HG03457 (cell line): Measurements from ENCODE around the gene RHOA.

Source experiments
- ATAC-seq: cut with Tn5 transposase; IDR thresholded peaks from one replicate; pipeline ENCODE4 v1.9.1; 2021; ENCODE audit warnings: moderate number of reproducible peaks; ENCODE audit not compliant: unreplicated experiment

The RHOA gene

DNA sequence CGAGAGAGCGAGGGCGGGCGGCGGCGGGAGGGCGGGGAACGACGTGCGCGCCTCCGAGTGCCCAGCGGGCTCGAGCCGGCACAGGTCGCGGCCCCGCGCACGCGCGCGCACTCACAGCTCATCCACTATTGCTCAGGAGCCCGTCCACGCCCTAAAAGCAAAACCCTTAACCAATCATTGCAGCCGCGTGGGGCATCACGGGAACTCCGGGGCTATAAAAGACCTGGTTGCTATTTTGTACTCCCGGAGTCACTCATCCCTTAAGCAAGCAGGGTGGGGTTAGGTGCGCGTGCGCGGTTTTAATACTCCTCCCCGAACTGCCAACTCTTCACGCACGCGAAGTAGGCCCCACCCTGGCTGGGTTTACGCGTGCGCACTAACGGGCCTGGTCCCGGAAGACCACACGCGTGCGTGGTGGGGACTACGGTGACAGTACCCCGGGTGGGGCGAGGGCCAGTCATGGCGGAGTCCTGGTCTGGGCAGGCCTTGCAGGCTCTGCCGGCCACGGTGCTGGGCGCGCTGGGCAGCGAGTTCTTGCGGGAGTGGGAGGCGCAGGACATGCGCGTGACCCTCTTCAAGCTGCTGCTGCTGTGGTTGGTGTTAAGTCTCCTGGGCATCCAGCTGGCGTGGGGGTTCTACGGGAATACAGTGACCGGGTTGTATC is at the start of gene RHOA, which contains the start of gene TCTA:
RHOA (minus strand) TSS at position 9 of the 664 bp plus-strand sequence. CDS start 36,387 bp downstream, outside the sequence.
TCTA (plus strand) TSS at position 456 of the 664 bp plus-strand sequence; CDS start at position 460, 4 bp downstream.
- ATAC-seq: peak; percentile 60

GRCh38 chr3:49460956-49461355 is 49.2 kb upstream of the RHOA start:
- no peak for ATAC-seq

- ATAC-seq: no peak
These were observed 48.6 kb upstream of the RHOA start for GRCh38 chr3:49460188-49460890.

- no peak for ATAC-seq
These were observed 44.7 kb upstream of the RHOA start for GRCh38 chr3:49456466-49456865.

GRCh38 chr3:49454898-49455681 is 43.3 kb upstream of the RHOA start:
- ATAC-seq: no peak

GRCh38 chr3:49454458-49454857 is 42.7 kb upstream of the RHOA start:
- ATAC-seq: no peak

DNA sequence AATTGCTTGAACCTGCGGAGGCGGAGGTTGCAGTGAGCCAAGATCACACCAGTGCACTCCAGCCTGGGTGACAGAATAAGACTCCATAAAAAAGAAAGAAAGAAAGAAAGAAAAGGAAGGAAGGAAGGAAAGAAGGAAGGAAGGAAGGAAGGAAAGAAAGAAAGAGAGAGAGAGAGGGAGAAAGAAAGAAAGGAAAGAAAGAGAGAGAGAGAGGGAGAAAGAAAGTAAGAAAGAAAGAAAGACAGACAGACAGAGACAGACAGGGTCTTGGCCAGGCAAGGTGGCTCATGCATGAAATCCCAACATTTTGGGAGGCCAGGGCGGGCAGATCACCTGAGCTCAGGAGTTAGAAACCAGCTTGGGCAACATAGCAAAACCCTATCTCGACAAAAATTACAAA is 41.8 kb upstream of the RHOA start:
- no peak for ATAC-seq

GRCh38 chr3:49445391-49445790 is 33.6 kb upstream of the RHOA start:
- ATAC-seq: no peak

DNA sequence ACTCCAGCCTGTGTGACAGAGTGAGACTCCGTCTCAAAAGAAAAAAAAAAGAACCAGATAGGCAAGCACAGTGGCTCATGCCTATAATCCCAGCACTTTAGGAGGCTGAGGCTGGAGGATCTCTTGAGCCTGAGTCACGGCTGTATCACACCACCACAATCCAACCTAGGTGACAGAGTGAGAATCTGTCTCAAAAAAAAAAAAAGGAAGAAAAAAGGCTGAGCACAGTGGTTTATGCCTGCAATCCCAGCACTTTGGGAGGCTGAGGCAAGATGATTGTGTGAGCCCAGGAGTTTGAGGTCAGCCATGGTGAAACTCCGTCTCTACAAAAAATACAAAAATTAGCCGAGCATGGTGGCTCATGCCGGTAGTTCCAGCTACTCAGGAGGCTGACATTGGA is 23.0 kb upstream of the RHOA start:
- no peak for ATAC-seq

DNA sequence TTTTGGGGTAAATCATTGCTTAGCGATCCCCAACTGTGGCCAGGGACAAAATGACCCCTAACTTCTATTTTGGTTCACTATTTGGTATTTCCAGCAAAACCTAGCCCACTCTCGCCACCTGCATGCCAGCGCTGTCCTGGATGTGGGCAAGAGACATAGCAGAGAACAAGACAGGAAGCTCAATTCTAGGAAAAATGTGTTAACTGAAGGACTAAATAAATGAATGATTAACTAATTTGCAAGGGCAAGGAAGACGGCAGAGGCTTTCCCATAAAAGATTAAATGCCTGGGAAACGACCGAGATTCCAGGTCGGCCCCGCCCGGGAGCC is 16.9 kb upstream of the RHOA start:
- ATAC-seq: no peak

GRCh38 chr3:49427586-49427985 is 15.8 kb upstream of the RHOA start:
- ATAC-seq: no peak

GRCh38 chr3:49424816-49425215 is 13.0 kb upstream of the RHOA start:
- no peak for ATAC-seq

DNA sequence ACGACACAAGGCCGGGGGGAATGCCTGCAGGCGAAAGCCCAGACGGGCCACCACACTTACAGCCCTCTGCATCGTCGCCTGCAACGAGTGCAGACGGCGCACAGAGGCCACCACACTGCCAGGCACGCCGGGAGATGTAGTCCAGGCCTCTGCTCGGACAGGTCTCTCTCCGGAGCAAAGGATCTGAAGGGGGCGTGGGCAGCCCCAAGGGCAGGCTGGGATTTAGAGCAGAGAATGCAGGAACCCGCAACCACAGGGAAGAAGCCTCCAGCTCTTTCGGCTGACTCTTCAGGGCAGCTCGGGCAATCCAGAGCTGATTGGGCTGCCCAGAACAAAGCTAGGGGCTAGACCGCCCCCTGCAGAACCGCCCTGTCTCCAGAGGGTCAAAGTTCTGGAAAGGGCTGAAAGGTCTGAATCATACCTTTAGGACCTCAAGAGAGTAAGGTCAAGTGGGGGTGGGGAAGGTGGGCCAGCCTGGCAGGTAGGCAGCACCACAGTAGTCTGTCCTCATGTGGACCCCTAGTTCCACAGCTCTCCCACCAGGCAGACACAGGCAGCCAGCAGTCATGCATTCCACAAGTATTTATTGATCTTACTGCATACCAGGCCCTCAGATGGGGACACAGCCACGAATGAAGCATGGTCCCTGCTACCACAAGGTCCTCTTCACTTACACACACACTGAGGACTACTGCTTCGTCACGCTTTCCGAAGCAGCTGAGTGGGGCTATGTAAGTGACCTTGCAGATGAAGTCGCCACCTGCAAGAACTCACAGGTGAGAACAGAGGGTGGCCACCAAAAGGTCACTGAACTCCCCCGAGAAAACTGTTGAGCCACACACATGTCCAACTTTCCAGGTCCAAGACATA is 10.8 kb upstream of the RHOA start, which contains the start of gene AMT:
AMT (minus strand) TSS at position 95 of the 870 bp plus-strand sequence; CDS start at position 72, 23 bp downstream.
- no peak for ATAC-seq

DNA sequence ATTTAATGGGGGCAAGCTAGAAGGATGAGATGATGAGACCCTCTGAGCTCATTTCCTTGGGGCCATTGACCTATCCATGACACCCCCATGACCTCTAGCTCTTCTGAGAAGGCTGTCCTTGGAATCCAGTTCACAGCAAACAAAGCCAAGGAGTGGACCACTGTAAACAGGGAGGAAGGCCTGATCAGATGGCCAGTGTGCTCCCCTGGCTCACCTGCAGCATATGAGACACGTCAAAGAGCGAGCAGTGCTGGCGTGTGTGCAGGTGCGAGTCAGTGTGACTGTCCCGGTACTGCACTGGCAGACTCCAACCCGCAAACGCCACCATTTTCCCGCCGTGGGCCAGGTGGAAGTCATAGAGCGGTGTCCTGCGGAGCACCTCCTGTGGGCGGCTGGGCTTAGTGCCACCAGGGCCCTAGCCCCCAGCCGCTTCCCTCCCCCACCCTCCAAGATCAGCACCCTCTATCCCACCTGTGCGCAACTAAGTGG is 10.2 kb upstream of the RHOA start:
- ATAC-seq: no peak

- ATAC-seq: no peak
These were observed 5.8 kb upstream of the RHOA start for GRCh38 chr3:49417516-49418120.

DNA sequence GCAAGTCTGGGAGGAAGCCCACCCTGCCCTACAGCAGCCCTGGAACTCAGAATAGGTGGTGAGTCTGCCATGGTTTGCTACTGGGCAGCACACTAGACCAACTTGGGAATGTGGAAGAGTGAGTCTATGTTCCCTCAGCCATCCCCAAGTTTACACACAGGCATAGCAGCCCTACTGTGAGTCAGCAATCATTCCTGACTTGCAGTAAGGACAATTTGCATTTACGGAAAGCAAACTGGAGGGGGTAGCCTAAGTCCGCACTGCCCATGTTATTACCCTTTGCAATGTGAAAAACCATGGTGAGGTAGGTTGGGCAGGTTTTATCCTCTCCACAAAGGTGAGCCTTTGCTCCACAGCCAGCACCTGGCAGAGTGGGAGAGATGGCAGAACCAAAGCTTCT is 5.1 kb upstream of the RHOA start:
- ATAC-seq: no peak

DNA sequence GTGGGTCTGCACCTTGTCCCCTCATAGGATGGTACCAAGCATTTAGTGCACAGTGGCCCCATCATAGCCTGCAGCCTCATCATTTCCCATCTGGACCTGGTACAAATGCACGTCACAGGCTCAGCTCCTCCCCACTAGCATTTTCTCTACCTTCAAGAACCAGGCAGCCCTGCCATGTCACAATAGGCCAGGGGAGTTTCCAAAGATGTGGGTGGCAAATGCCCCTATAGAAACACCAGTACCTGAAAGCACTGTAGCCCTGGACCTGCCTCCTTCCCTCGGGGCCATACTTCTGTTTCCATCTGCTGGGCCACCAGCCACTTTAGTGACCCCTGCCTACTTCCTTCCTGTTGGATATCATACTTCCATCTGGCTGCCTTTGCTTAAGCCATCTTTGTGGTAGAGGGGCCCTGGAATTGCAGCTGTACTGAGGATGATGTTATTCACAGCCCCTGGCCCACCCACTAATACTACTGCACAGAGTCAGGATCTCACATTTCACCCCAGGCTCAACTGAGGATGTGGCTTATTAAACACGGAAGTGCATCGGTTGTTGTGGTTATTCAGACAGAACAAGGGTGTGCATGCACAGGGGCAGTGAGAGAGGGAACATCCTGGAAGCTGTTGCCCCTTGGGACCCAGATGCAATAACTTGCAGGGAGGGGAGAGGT is 4.3 kb upstream of the RHOA start:
- ATAC-seq: no peak

DNA sequence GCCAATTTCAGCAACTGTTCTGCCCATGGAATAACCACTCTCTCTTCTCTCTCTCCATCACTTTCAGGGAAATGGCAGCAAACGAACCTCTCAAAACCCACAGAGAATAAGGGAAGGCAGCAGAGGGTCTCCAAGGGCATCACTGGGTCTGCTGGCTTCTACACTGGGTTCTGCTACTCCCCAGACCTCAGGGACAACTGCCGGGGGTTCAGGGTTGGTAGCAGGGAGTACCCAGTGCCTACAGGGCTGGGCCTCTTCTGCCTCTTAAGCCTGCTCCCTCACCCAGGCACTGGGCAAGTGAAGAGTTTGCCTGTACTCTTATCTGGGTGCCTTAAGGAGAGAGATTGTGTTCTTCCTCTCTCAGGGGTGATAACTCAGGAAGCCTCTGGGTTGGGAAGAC is 3.0 kb upstream of the RHOA start:
- ATAC-seq: no peak

DNA sequence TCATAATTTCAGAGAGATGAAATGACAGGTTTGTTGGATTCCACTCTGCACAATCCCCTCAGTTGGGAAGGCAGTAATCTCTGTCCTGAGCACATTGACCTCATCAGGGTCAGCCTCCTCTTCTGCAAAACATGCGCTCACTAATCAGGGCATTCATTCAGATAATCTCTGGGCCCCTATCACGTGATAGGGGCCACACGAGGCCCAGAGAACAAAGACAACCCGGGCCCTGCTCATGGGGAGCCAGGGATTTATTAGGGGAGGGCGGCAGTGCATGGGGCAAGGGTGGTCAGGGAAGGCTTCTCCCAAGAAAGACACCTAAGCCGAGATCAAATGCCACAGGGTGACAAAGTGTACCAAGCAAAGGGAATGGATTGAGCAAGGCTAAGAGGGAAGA is 1.6 kb upstream of the RHOA start:
- no peak for ATAC-seq
